HG03342 (cell line): ENCODE results near the gene DOCK4.

Experiments
- ATAC-seq: cut with Tn5 transposase; IDR thresholded peaks from one replicate; pipeline ENCODE4 v1.9.1; 2021; ENCODE audit warnings: mild to moderate bottlenecking, moderate library complexity; ENCODE audit not compliant: unreplicated experiment

The DOCK4 gene

GRCh38 chr7:111871283-111871682 lies 334.9 kb downstream of the DOCK4 start:
- ATAC-seq, result no peak

- no peak for ATAC-seq
Observed at GRCh38 chr7:111869280-111869679, 336.9 kb downstream of the DOCK4 start.

GRCh38 chr7:111867348-111867931 lies 338.8 kb downstream of the DOCK4 start:
- no peak for ATAC-seq

- ATAC-seq, result no peak
Observed at GRCh38 chr7:111866787-111867186, 339.4 kb downstream of the DOCK4 start.

- no peak for ATAC-seq
Observed at GRCh38 chr7:111865430-111865829, 340.8 kb downstream of the DOCK4 start.

GRCh38 chr7:111864291-111864976 lies 341.8 kb downstream of the DOCK4 start:
- no peak for ATAC-seq

- ATAC-seq, result no peak
Observed at GRCh38 chr7:111863269-111863668, 342.9 kb downstream of the DOCK4 start.

- ATAC-seq, result no peak
Observed at GRCh38 chr7:111860248-111860647, 346.0 kb downstream of the DOCK4 start.

GRCh38 chr7:111858331-111858730 lies 347.9 kb downstream of the DOCK4 start:
- ATAC-seq, result no peak

- ATAC-seq, result no peak
Observed at GRCh38 chr7:111855842-111856227, 350.4 kb downstream of the DOCK4 start.

GRCh38 chr7:111855161-111855841 lies 350.9 kb downstream of the DOCK4 start:
- peak; percentile 83 for ATAC-seq

GRCh38 chr7:111853201-111853990 lies 352.8 kb downstream of the DOCK4 start:
- no peak for ATAC-seq

- ATAC-seq, result no peak
Observed at GRCh38 chr7:111852081-111852480, 354.1 kb downstream of the DOCK4 start.

- ATAC-seq, result no peak
Observed at GRCh38 chr7:111846898-111847297, 359.3 kb downstream of the DOCK4 start.

- no peak for ATAC-seq
Observed at GRCh38 chr7:111845853-111846252, 360.3 kb downstream of the DOCK4 start.

- ATAC-seq, result no peak
Observed at GRCh38 chr7:111844904-111845671, 361.1 kb downstream of the DOCK4 start.

- ATAC-seq, result no peak
Observed at GRCh38 chr7:111842491-111842890, 363.7 kb downstream of the DOCK4 start.

- ATAC-seq, result no peak
Observed at GRCh38 chr7:111841596-111842205, 364.5 kb downstream of the DOCK4 start.

- ATAC-seq, result no peak
Observed at GRCh38 chr7:111840528-111840927, 365.7 kb downstream of the DOCK4 start.

GRCh38 chr7:111839261-111839660 lies 366.9 kb downstream of the DOCK4 start:
- no peak for ATAC-seq
